Activated CD4-positive, alpha-beta T cell treated with anti-CD3 and anti-CD28 coated beads, Interleukin-2, amount 50 U/mL, for 24 hours (primary cell): ENCODE data around the gene NODAL.
"Not testable (repeated sequence)": the region's sequence is repeated elsewhere in the genome, so short reads cannot be mapped to it uniquely, and the experiment has no call there.

Experiments
- DNase-seq, 2 donors: peaks; one replicate each; pipeline ENCODE4 v3.0.0-alpha.2; 2020; ENCODE audit warnings: low read depth in 1 of 2, low spot score in 1 of 2

NODAL gene

DNA sequence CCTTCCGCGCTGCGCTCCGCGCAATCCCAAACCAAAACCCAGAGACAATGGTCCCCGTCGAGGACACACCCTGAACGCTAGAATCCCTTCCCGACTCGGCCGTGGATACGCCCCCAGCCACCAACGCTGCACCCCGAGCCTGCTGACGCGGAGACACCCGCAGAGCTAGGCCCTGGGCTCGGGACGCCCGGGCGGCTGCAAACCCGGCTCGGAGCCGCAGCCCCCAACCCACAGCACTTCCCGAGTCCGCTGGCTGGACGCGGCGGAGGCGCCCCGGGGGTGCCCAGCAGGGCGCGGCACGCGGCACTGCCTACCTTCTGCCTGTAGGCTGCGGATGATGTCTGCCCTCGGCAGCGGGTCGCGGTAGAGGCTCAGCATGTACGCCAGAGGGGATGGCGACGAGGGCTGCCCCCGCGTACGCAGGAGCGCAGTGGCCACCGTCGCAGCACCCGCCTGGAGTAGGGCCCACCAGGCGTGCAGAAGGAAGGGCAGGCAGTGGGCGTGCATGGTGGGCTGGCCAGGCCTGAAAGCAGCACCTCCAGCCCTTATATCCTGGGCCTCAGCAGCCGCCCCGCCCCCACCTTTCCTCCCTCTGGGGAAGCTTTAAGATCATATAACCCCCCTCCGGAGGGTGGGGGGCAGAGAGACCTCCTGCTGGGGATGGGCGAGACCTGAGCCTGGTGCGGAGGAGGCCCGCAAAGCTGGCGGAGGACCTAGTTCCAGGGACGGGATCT, at the start of gene NODAL:
TSS of gene NODAL (minus strand) at position 521 of the 734 bp plus-strand sequence. CDS start at position 507, 14 bp downstream.
- DNase-seq: no peak

DNA sequence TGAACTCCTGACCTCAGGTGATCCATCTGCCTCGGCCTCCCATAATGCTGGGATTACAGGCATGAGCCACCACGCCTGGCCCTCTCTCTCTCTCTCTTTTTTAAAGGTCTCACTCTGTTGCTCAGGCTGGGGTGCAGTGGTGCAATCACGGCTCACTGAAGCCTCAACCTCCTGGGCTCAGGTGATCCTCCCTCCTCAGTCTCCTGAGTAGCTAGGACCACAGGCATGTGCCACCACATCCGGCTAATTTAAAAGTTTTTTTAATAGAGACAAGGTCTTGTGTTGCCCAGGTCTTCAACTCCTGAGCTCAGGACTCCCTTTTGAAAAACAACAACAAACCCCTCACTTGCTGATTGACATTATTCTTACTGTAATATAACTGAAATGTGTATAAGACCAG, 48.7 kb upstream of the NODAL start:
- DNase-seq: no peak

DNA sequence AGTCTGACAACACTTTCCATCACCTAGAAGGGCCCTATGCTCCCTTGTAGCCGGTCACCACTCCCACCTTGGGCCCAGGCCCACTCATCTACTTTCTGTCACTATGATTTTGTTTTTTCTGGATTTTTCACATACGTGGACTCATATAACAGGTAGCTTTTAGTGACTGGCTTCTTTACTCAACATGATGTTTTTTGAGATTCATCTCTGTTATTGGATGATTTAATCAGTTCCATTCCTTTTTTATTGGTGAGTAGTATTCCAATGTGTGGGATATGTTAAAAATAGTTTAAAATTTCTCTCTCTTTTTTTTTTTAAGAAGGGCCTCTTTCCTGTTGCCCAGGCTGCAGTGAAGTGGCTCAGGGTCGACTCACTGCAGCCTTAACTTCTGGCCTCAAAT, 46.3 kb upstream of the NODAL start:
- DNase-seq: no peak

DNA sequence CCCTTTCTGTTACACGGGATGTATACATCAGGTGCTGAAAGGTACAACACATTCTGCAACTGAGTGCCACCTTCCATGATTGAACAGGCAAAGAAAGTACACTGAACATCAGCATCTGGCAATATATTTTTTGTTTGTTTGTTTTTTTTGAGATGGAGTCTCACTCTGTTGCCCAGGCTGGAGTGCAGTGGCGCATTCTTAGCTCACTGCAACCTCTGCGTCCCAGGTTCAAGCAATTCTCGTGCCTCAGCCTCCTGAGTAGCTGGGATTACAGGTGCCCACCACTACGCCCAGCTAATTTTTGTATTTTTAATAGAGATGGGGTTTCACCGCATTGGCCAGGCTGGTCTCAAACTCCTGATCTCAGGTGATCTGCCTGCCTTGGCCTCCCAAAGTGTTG, 42.4 kb upstream of the NODAL start:
- not testable (repeated sequence) for DNase-seq

DNA sequence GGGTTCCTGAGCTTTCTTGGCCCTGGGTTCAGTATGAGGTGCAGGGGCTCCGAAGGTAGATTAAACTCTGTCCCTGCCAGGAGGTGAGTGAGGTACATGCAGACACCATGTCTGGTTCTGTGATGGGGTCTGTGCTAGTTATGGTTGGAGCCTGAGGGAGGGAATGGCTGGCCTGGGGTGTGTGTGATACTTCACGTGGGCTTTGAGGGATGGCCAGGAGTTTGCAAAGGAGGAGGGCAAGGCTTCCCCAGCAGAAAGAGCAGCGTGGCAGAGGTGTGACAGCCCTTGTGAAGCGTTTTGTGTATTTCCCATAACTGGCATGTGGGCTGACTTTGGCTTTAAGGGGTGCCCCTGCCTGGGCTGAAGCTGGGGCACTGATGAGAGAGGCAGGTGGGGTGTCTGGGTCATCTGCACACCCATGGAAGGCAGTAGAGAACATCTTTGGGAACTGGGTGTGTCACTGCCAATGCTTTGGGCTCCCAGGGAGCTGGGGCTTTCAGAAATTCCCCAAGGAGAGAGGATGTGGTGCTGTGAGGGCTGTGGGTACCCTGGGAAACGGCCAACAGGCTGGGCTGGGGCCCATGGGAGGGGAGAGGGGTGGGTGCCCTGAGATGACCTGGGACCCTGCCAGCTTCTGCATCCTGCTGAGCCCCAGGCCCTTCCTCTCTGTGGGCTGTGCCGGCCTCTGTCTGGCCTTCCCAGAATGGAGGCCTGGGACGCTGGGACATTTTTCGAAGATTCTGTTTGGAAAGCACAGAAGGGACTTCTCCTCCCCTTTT, 41.7 kb upstream of the NODAL start:
- no peak for DNase-seq

DNA sequence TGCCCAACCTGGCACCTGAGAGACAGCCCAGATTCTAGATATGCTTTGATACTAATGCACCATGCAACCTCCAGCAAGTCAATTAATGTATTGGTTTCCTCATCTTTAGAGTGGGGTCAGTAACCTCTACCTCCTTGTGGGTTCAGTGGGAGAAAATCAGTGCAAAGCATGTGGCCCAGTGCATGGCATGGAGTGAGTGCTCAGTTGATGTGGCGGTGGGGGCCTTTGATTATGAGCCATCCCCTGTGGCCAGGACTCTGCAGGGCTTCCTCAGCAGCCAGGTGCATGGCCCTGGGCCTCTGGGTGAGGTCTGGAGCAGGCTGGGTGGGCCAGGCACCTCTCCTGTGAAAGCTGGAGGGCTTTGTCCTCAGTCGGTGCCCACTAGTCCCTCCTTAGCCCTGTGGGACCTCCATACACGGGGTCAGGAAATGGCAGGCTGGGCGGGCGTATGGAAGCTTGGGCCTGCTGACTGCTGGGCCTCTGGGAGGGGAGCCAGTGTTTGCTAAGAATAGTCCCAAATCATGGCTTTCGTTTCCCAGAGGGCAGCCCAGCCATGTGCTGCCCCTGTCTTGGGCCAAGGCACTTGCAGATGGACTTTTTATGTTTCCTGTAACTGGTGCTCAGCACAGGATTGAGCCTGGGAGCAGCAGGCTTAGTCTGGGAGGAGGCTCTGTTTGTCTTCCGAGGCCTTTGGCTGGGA, 40.5 kb upstream of the NODAL start:
- no peak for DNase-seq

DNA sequence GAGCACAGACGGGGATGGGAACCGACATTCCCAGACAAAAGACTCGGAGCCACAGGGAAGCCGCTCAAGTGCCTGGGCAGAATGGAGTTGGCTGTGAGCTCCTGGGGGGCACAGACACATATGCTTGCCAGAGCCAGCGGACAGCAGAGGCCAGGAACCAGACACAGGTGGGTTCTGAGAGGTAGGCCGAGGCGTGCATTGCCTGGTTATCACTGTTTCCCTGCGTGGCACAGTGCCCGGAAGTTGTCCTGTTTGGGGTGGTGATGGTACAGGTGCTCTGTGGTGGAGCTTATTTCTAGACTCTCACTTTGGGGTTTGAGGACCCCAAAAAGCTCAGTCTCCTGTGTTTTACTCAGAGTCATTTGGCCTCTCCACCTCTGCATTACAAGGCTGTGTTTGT, 39.6 kb upstream of the NODAL start:
- DNase-seq: no peak

DNA sequence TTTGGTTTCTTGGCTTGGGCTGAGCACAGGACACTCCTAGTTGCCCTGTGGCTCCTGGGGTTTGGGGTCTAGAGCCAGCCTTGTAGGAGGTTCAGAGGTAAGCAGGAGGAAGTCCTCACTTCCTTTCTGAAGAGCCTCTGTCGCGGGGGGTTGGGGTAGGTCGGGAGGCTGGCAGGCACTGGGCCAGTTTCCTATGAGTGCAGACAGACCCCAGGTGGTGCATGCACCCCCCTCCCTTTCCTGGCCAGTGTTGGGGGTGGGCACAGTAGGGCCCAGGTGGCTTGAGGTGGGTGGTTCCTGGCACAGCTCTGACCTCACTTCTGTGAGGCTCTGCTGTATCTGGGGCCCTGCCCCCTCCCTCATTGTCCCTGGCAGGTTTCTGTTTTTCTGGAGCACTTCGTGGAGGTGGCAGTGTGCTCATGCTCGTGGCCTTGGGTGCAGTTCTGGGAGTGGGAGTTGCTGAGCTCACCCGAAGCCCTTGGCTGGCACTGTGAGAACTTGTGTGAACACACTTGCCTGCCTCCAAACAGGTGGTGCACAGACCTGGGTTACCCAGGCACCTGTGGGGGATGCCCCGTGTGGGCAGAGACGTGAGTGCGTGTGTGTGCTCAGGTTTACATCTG, 38.9 kb upstream of the NODAL start:
- no peak for DNase-seq

DNA sequence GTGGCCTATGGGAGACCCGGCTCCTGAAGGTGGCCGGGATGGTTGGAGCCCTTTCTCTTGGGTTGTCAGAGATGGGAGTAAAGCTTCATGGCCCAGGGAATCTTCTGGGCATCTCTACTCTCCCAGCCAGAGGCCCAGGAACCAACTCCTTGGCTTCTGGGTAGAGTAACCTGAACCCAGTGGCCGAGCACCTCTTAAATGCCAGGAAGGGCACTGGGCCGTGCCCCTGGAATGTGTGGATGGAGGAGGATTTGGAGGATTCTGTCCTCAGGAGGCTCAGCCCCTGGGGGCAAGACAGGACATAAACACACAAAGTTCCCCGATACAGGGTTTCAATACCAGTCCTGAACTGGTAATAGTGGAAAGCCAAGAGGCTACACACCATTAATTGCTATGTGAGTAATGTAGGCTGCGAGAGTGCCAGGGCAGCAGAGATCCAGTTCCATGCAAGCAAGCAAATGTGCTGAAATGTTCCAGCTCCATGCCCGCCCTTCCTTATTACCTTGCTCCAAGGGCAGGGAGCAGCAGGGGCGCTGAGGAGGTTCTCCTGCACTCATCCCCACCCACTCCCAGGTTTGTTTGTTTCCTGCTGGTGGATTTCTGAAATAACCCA, 38.3 kb upstream of the NODAL start:
- no peak for DNase-seq

DNA sequence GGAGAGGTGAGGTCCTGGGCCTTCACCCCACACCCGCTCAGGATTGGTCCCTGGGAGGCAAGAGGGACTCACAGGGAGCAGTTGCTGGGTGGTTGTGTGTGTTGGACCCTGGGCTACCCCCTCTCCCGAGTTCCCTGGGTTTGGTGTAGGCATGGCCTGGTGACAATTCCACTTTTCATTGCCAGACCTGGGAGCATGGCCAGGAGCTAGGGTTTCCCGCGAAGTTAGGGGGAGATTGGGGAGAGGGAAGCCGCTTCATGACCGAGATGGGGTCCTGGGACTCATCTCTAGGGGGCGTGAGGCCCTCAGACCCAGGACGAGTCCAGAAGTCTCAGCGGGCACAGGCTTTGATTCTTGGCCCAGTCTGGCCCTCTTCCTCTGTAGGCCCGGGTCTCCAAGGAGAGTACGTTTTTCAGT, 37.7 kb upstream of the NODAL start:
- no peak for DNase-seq

DNA sequence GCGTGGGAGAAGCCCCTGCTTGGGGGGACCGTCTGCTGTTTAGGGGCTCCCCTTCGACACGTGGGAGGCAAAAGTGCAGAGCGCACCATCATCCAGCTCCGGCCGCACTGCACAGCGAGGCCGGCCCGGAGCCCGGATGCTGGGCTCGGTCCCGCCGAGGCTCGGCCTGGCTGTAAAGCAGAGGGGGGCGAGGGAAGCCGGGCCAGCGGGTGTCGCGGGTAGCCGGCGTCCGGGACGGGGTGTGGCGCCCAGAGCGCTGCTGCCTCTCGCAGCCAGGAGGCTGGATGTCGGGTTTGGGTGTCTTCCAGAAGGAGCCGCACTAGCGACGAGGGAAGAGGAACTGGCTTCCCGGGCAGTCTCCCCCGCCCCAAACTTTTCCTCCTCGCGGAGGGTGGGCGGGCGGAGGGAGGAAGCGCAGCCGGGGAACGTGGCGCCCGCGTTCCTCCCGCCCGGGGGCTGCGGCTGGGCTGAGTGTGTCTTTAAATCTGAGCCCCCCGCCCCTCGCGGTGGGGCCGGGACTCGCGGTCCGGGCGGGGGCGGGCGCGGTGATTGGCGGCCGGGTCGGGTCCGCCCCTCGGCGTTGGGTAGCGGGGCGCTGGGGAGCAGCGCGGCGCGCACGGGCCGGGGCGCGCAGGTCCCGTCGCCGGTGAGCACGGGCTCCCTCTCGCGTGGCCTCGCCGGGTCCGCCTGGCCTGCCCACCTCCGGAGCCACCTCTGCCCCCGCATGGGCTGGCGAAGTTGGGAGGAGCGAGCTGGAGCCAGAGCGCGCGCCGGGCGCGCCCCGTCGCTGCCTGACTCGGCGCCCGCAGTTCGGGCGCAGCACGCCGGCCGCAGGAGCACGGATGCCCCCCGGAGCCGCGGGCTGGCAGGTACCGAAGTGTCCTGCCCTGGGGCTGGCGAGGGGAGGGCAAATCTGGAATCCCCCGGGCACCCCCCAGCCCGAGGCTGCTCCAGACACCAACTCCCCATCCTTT, 37.0 kb upstream of the NODAL start, which contains the start of gene PALD1:
TSS of gene PALD1 (plus strand) at position 577 of the 974 bp plus-strand sequence. CDS start 47,185 bp downstream, outside the sequence.
- DNase-seq: no peak

DNA sequence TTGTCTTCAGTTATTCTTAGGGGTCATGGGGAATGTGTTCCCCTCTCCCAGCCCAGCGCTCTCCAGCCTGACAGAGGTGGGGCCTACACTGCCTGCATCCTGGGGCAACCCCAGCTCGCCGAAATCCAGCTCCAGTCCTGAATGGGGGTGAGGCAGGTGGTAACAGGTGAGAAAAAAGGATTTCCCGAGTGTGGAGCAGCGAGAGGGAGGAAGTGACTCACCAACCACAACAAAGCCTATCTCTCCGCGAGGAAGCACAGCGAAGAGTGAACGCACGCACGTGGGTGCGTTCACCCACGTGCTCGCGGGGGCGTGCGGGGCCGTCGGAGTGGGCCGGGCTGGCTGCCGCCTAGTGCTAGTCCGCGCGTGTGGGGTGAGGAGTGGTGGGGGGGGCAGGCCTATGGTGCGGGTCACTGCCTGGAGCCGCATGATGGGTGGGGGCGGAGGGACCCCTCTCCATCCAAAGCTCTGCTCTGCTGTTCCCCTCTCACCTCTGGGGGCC, 36.2 kb upstream of the NODAL start:
- DNase-seq: peak; percentile 45 to 72

DNA sequence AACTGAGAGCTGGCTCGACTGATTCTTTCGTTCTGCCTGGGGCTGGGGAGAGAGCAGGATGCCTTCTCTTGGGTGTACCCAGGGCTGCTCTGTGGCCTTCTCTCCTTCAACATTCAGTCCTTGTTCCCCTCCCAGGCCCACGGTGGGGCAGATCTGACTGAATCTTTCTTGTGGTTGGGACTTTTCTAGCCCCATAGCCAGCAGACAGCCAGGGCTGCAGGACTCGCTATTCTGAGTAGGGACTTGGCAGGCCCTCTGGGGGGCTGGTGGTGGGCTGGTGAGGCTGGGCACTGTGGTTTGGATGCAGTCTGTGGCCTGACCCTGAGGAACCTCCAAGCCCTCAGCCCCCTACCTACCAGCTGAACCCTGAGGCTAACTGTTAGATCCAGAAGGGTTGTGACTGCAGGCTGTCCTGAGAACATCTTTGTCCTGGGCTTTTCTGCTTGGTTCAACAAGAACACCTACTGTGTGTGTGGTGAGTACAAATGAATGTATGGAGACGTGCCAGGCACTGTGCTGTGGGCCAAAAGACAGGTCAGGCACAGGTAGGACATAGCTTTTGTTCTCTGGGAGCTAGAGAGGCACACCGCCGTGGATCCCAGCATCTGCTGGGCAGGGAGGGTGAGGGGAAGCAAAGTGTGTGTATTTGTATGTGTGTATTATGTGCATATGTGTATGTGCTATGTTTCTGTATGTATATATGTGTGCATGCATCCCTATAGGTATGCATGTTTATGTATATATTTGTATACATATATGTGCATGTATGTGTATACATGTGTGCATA, 35.0 kb upstream of the NODAL start:
- DNase-seq: no peak

DNA sequence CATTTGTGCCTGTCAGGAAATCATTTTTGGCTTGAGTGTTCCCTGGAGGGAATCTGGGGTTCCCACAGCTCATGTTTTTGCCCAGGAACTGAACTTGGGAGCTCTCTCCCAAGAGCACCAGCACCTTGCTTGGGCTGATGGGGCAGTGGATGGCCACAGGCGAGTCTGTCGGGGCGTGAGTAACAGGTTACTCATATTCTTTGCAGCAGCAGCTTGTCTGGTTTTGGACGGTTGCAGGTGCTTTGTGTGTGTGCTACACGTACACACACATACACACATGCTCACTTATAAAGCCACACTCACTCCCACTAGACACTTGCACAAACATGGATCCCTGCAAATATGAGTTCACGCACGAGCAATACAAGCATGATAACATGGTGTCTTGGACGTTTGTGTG, 34.2 kb upstream of the NODAL start:
- DNase-seq: no peak

DNA sequence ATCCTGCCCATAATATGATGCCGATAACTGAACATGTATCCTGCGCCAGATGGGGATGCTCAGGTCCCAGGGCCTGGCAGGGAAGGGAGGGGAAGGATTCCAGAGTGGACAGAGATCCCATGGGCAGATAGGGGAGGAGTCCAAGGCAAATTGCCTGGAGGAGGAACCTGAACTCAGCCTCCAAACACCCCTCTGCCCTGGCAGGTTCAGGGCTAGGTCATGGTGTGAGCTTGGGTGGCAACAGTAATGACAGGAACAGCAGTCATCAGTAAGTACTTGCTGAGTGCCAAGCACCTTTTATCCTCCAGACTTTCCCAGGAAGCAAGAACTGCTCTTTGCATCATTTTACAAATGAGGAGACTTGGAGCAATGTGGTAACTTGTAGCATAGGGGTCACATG, 33.3 kb upstream of the NODAL start:
- no peak for DNase-seq

DNA sequence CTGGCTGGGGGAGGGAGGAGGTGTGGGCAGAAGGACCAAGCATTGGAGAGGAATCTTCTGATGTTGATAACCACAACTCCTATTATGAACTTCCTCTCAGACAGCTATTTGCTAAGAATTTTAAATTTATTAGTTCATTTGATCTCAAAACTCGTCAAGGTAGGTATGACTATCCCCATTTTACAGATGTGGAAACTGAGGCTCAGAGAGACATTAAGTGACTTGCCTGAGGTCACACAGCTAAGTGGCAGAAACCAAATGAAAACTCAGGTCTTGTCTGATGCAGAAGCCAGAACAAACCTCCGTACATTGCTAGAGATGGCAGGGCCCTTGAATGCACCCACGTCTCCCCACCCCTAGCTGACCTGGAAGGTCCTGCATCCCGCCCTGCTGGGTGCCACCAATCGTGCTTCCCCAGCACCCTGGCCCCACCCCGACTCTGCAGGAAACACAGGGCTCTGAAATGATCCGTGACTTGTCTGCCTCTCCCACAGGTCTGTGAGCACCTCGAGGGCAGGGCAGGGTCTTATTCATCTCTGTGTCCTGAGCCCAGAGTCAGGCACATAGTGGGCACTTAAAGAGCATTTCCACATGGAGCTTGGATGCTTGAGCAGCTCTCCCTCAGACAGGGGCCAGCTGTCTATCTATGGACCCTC, 31.4 kb upstream of the NODAL start:
- DNase-seq: no peak

DNA sequence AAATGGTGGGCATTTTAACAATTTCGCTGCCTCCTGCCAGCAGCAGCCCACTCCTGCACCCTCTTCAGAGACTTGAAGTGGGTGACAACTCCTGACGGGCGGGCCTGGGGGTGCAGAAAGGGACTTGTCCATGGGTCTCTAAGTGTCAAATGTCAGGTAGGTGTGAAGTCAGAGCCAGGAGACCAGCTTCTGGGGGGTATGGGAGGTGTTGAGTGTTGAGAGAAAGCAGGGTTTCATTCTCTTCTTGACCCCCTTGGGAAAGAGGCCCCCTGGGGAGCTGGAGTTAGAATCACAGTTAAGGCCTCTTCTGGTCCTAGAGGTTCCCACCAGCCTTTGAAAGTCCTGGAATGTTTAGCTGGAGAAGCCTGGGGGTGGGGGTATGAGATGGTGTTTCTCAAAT, 25.5 kb upstream of the NODAL start:
- DNase-seq: no peak

DNA sequence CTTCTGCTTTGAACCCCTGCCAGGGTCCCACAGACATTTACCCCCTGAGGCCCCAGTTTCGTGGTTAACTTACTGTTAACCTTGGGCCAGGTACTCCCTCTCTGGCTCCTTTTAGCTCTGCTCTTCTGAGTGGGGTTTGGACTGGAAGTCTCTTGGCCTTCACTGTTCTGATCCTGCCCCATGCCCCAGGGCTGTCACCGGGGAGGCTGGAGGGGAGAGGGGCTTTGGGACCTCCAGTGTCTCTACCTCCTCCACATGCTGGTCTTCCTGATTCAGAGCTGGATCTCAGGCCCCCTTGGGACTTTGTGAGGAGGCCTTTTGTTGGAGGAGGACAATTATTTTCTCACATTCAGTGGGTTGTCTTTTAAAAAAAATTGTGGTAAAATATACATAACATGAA, 24.4 kb upstream of the NODAL start:
- no peak for DNase-seq
